ENCODE results near the gene MED16.
"Not testable (repeated sequence)": the region's sequence is repeated elsewhere in the genome, so short reads cannot be mapped to it uniquely, and the experiment has no call there.

MED16 gene

DNA sequence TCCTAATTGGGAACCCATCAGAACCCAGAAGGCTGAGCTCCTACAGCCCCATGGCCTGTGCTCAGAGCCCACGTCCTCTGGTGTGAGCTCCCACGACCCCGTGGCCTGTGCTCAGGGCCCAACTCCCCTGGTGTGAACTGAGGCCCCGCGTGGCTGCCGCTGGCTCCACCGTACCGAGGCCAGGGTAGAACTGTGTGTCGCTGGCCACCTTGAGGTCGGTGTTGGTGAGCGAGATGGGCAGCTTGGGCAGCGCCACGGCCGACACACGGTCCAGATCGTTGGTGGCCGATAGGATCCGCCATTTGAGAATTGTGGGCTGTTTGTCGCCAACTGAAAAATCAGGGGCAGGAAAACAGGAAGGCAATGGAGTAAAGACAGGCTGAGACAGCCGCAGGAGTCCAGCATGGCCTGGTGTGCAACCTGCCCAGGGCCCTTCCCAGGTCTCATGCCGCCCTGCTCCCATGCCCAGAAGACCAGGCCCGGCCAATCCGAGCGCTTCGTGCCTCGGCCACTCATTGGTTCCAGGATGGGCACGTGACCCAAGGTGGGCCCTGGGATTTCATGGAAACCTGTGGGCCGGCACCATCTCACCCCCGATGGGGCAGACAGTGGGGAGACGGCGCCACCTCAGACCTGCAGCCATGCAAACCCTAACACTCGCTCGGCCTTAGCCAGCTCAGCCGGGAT is 11.5 kb downstream of the MED16 start:
- no peaks in the 10 kb centered on the region for H3K9me3 ChIP-seq (ENCODE audit: control insufficient read depth, insufficient read depth, low read length)
- H3K9ac ChIP-seq (ENCODE audit: low read depth, low read length) = no peak overlapping the region
- no peaks in the 10 kb centered on the region; the same call in 1 of the 2 replicates for H3K4me1 ChIP-seq (ENCODE audit: insufficient read depth, low read length)
- H3K36me3 ChIP-seq (ENCODE audit: insufficient read depth, low read length) = no peaks in the 10 kb centered on the region; the same call in 1 of the 2 replicates

DNA sequence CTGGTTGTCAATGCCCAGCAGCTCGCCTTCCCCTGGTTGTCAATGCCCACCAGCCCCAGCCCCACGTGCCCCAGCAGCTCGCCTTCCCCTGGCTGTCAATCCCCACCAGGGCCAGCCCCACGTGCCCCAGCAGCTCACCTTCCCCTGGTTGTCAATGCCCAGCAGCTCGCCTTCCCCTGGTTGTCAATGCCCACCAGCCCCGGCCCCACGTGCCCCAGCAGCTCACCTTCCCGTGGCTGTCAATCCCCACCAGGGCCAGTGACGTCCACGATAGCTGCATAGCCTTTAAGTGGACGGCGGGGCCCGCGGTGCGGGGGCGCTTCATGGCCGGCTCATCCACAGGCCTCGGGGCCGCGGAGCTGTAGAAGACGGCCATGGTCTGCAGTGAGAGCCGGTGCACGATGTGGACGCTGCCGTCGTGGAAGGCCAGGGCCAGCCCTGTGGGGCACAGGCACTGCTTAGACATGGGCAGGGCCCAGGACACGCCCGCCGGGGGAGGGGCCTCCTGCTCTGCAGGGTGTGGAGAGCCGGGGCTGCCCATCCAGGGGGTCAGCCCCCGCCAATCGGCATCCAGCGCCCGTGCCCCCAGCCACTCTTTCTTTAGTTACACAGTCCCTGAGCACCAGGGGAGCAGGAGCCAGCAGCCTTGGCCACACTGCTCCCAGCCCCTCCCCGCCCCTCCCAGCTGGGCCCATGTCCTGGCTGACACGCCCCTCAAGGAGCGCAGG is 13.1 kb downstream of the MED16 start:
- Histone ChIP-seq H3K4me1 (ENCODE audit: insufficient read depth, low read length) (no peaks in the 10 kb centered on the region; the same call in 1 of the 2 replicates), H3K36me3 (ENCODE audit: insufficient read depth, low read length) (no peaks in the 10 kb centered on the region), H3K9ac (ENCODE audit: low read depth, low read length) (no peak overlapping the region), H3K9me3 (ENCODE audit: control insufficient read depth, insufficient read depth, low read length) (no peaks in the 10 kb centered on the region)

DNA sequence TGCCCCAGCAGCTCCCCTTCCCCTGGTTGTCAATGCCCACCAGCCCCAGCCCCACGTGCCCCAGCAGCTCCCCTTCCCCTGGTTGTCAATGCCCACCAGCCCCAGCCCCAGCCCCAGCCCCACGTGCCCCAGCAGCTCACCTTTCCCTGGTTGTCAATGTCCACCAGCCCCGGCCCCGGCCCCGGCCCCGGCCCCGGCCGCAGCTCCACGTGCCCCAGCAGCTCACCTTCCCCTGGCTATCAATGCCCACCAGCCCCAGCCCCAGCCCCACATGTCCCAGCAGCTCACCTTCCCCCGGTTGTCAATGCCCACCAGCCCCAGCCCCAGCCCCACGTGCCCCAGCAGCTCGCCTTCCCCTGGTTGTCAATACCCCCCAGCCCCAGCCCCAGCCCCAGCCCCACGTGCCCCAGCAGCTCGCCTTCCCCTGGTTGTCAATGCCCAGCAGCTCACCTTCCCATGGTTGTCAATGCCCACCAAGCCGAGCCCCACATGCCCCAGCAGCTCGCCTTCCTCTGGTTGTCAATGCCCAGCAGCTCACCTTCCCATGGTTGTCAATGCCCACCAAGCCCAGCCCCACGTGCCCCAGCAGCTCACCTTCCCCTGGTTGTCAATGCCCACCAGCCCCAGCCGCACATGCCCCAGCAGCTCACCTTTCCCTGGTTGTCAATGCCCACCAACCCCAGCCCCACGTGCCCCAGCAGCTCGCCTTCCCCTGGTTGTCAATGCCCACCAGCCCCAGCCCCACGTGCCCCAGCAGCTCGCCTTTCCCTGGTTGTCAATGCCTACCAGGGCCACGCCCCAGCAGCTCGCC is 14.0 kb downstream of the MED16 start:
- H3K36me3 ChIP-seq (ENCODE audit: insufficient read depth, low read length); H3K9me3 ChIP-seq (ENCODE audit: control insufficient read depth, insufficient read depth, low read length); H3K9ac ChIP-seq (ENCODE audit: low read depth, low read length): not testable (repeated sequence)

DNA sequence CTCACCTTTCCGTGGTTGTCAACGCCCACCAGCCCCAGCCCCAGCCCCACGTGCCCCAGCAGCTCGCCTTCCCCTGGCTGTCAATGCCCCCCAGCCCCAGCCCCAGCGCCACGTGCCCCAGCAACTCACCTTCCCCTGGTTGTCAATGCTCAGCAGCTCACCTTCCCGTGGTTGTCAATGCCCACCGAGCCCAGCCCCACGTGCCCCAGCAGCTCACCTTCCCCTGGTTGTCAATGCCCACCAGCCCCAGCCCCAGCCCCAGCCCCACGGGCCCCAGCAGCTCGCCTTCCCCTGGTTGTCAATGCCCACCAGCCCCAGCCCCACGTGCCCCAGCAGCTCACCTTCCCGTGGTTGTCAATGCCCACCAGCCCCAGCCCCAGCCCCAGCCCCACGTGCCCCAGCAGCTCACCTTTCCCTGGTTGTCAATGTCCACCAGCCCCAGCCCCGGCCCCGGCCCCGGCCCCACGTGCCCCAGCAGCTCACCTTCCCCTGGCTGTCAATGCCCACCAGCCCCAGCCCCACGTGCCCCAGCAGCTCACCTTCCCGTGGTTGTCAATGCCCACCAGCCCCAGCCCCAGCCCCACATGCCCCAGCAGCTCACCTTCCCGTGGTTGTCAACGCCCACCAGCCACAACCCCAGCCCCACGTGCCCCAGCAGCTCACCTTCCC is 14.9 kb downstream of the MED16 start:
- H3K9ac ChIP-seq (ENCODE audit: low read depth, low read length); H3K4me1 ChIP-seq (ENCODE audit: insufficient read depth, low read length); H3K9me3 ChIP-seq (ENCODE audit: control insufficient read depth, insufficient read depth, low read length); H3K36me3 ChIP-seq (ENCODE audit: insufficient read depth, low read length): not testable (repeated sequence)

More for the DNA sequence above, 14.0 kb downstream of the MED16 start:
- H3K4me1 ChIP-seq (ENCODE audit: insufficient read depth, low read length) = not testable (repeated sequence)

DNA sequence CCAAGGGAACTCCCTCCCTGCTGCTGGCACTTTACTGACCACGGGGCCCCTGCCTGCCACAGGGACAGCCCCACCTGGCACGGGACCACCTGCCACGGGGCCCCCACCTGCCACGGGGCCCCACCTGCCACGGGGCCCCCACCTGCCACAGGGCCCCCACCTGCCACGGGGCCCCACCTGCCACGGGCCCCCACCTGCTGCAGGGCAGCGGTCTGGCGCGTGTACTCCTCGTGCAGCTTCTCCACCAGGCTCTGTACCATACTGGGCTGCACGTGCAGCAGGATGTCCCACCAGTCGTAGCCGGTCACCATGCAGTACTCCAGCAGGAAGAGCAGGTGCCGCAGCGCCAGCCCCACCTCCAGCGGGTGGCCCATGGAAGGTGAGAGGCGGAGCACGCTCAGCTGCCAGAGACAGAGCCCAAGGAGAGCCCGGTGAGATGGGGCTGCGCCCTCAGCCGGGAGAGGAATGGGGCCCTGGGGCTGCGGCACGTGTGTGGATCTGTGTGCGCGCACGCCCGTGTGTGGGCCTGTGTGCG is 16.1 kb downstream of the MED16 start:
- Histone ChIP-seq H3K4me1 (ENCODE audit: insufficient read depth, low read length) (no peaks in the 10 kb centered on the region; the same call in 1 of the 2 replicates), H3K9me3 (ENCODE audit: control insufficient read depth, insufficient read depth, low read length) (no peaks in the 10 kb centered on the region), H3K36me3 (ENCODE audit: insufficient read depth, low read length) (no peaks in the 10 kb centered on the region), H3K9ac (ENCODE audit: low read depth, low read length) (no peak overlapping the region)

DNA sequence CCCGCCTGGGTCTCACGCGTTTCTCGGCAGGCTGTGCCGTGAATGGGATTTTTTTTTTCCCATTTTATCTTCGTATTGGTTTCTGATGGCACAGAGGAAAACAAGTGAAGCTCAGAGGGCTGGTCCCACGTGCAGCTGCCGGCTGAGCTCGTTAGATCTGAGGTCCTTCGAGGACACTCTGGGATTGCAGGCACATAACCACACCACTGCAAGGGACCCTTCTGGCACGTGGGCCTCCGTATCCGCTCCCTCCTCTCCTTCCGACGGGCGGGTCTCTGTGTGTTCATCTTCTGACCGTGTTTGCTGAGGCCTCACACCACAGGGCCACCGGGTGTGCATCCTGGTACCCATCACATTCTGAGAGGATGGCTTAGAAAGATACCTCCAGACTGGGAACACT is 16.9 kb downstream of the MED16 start:
- Histone ChIP-seq H3K9ac (ENCODE audit: low read depth, low read length) (no peak overlapping the region), H3K9me3 (ENCODE audit: control insufficient read depth, insufficient read depth, low read length) (no peaks in the 10 kb centered on the region), H3K4me1 (ENCODE audit: insufficient read depth, low read length) (no peaks in the 10 kb centered on the region; the same call in 1 of the 2 replicates), H3K36me3 (ENCODE audit: insufficient read depth, low read length) (no peaks in the 10 kb centered on the region)

DNA sequence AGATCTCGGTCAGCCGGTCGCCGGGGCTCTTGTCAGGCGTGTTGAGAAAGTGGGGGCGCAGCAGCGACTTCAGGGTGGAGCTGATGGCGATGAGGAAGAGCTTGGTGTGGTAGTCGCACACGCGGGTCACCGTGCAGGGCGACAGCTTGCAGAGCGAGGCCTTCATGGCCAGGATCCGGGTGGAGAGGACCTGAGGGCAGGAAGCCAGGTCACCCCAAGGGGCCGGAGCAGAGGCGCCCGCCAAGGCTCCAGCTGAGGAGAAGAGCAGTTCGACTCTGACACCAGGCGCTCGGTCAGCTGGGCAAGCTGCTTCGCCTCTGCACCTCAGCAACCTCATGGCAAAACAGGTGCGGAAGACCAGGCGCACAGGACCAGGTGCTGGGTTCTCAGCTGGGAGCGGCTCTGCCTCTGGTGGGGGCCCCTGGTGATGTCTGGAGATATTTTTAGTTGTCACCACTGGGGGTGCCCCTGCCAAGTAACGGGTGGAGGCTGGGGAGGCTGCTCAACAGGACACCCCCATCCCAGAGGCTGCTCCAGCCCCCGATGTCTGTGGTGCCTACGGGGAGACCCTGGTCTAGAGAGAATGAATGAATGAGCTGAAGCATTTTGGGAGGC is 17.6 kb downstream of the MED16 start:
- Histone ChIP-seq H3K9ac (ENCODE audit: low read depth, low read length) (no peak overlapping the region), H3K4me1 (ENCODE audit: insufficient read depth, low read length) (no peaks in the 10 kb centered on the region; the same call in 1 of the 2 replicates)

DNA sequence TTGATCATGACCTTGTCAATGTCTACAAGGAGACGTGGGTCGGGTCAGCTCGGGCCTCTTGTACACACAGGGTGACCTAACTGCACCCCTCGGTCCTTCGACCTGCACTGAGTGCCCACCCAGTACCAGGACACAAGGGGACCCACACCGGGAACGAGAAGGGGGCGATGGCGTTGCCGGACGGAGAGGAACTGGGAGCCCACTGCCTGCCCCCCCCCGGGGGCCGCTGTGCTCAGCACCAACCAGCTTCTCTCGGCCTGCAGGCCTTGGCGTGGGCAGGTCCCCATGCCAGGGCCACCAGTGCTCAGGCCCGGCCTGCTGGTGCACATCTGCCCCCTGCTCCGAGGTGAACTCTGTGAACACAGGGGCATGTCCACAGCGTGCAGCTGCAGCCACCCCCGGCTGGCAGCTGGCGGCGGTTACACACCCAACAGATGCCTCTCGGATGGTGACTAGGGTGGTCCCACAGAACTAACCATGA is 19.4 kb downstream of the MED16 start:
- Histone ChIP-seq H3K9ac (ENCODE audit: low read depth, low read length) (no peak overlapping the region), H3K9me3 (ENCODE audit: control insufficient read depth, insufficient read depth, low read length) (no peaks in the 10 kb centered on the region), H3K4me1 (ENCODE audit: insufficient read depth, low read length) (peaks cover 4% of the 10 kb centered on the region; the same call in 1 of the 2 replicates), H3K36me3 (ENCODE audit: insufficient read depth, low read length) (no peaks in the 10 kb centered on the region)

More for the DNA sequence above, 17.6 kb downstream of the MED16 start:
- Histone ChIP-seq H3K9me3 (ENCODE audit: control insufficient read depth, insufficient read depth, low read length) (no peaks in the 10 kb centered on the region), H3K36me3 (ENCODE audit: insufficient read depth, low read length) (no peaks in the 10 kb centered on the region)

DNA sequence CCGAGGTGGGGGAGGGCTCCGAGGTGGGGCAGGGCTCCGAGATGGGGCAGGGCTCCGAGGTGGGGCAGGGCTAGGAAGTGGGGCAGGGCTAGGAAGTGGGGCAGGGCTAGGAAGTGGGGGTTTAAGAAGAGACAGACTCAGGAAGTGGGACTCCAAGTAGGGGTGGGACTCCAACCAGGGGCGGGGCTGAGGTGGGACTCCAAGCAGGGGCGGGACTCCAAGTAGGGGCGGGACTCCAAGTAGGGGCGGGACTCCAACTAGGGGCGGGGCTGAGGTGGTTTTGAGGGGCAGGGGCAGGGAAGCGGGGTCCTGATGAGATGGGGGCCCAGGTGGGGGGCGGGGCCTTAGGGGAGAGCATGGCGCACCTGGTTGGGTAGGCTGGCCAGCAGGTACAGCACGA is 19.9 kb downstream of the MED16 start:
- Histone ChIP-seq H3K4me1 (ENCODE audit: insufficient read depth, low read length) (peaks cover 4% of the 10 kb centered on the region; the same call in 1 of the 2 replicates), H3K9ac (ENCODE audit: low read depth, low read length) (no peak overlapping the region), H3K9me3 (ENCODE audit: control insufficient read depth, insufficient read depth, low read length) (no peaks in the 10 kb centered on the region), H3K36me3 (ENCODE audit: insufficient read depth, low read length) (no peaks in the 10 kb centered on the region)

DNA sequence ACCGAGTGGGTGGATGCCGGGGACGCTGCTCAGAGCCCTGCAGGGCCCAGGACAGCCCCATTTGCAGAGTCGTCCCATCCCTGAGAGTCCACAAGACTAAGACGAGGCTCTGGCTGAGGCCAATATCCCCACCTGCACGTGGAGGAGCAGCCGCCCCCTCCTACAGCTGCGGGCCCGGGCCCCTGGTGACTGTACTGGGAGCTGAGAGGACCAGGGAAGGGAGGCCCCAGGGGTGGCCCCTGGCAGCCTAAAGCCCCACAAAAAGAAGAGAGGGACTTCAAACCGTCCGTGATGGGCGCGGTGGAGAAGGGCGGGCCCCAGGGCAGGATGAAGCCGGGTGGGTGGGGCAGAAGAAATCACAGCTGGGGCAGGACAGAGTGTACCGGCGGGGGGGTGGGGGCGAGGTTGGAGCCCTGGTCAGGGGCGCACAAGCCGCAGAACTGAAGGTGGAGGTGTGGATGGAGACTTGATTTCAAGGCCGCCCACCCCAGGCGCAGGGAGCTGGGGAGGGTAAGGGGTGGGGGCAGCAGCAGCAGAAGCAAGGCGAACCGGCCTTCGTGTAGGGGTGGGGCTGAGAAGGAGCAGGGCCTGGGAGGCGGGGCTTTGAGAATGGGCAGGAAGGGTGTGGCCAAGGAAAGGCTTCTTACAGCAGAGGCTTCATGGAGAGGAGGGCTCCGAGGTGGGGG is 20.6 kb downstream of the MED16 start:
- Histone ChIP-seq H3K36me3 (ENCODE audit: insufficient read depth, low read length) (no peaks in the 10 kb centered on the region), H3K9me3 (ENCODE audit: control insufficient read depth, insufficient read depth, low read length) (no peaks in the 10 kb centered on the region), H3K4me1 (ENCODE audit: insufficient read depth, low read length) (peaks cover 7% of the 10 kb centered on the region), H3K9ac (ENCODE audit: low read depth, low read length) (no peak overlapping the region)

DNA sequence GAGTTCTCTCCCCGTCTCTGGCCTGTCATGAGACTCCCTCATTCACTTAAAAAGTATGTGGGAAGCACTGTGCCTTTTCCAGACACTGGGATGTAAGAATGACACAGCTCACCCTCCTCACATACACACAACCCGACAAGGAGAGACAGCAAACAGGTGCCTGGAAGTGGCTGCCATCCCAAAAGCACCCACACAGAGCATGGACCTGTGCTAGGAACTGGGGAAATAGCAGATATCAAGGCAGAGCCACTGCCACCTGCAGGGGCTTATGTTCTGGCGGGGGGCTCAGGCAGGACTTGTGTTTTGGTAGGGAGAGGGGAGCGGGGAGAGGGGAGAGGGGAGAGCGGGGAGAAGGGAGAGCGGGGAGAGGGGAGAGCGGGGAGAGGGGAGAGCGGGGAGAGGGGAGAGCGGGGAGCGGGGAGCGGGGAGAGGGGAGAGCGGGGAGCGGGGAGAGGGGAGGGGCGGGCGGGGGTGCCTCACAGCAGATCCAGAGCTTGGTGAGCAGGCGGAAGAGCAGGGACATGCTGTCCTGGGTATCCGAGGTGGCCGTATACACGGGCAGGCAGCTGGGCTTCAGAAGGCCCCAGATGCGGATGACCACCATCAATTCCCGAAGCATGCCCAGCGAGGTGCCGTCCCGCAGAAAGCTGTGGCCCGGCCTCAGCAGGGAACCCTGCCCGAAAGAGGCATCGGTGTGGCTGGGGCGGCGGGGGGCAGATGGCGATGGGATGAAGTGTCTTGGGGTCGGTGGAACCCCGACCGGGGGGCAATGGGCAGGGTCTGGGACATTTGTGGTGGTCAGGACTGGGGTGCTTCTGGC is 21.3 kb downstream of the MED16 start:
- H3K9me3 ChIP-seq (ENCODE audit: control insufficient read depth, insufficient read depth, low read length) = no peaks in the 10 kb centered on the region
- H3K4me1 ChIP-seq (ENCODE audit: insufficient read depth, low read length) = peaks cover 9% of the 10 kb centered on the region
- no peaks in the 10 kb centered on the region for H3K36me3 ChIP-seq (ENCODE audit: insufficient read depth, low read length)
- no peak overlapping the region for H3K9ac ChIP-seq (ENCODE audit: low read depth, low read length)

DNA sequence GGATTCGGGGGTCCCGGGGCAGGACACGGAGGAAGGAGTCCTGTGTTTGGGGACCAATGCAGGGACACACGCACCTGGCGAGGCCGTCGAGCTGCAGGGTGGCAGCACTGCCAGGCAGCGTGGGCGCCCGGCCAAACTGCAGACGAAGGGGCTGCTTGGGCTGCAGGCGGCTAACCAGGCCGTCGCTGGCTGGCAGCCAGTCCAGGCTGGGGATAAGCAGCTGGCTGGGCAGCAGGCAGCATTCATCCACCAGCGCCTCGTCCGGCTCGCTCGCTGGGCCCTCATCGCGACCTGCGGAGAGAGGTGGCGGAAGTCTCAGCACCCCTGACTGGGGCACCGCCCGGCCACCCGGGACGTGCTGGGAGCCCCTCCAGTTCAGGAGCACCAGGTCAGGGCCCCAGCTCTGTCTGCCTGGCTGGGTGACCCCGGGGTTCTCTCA is 22.0 kb downstream of the MED16 start:
- Histone ChIP-seq H3K4me1 (ENCODE audit: insufficient read depth, low read length) (peaks cover 9% of the 10 kb centered on the region), H3K36me3 (ENCODE audit: insufficient read depth, low read length) (no peaks in the 10 kb centered on the region), H3K9ac (ENCODE audit: low read depth, low read length) (no peak overlapping the region), H3K9me3 (ENCODE audit: control insufficient read depth, insufficient read depth, low read length) (no peaks in the 10 kb centered on the region)
